ENCODE measurements around the gene TMEM200A. TPM values are rescaled to one million over a fixed set of nuclear protein-coding genes. Genes with fewer than 3 reads are reported as not detected.

The TMEM200A gene
- total RNA-seq (2021) (not detected in 2 replicates), Bru-seq, nascent RNA (percentile 7 among the genes with signal in this experiment), BruChase-seq, experiment 1, labeled RNA remaining after a 2-hour chase (not detected), BruChase-seq, experiment 2, labeled RNA remaining after a 6-hour chase (percentile 5 among the genes with signal in this experiment)
- long read RNA-seq, result 0 reads

DNA sequence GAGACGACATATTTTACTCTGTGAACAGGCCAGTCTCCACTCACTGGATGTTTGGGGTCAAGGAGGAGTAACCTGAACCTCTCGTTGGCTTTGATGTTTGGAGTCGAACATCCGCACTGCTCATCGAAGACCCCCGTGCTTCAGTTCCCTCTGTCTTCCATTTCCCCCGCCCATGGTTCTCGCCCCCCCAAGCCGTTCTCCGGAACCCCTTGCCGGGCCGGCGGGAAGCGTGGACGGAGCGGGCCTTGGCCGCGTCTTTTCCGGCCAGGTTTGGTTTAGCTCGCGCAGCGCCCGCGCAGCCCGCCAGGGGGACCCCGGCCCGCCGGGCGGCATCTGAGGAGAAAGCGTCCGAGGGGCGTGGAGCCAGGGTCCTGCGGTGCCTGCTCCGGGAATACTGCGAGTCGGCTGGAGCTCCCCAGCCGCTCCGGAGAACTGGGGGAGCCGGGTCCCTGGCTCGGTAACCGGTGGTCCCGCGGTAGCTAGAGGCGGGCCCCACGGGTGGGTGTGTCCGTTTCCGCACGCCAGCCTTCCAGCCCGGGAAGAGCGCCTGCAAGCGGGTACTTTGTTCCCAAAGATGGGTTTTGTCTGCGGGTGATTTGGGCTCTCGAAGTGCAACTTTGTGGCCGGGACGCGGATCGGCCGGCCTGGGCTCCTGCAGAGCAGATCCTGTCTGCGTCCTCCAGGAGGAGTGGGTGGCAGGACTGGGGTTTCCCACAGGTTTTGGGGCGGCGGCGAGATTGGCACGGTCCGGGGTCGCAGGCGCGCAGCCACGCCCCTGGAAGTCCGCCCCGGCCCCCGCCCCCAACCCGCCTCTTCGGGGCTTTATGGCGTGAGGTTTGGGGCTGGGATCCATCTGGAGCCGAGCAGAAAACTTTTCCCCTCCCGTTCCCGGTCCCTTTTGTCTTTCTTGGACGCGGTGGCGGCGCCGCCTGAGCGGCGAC is at the start of gene TMEM200A:
Gene TMEM200A (plus strand): TSS at position 852 of the 941 bp plus-strand sequence. CDS start 74,406 bp downstream, outside the sequence.
- no peaks in the 10 kb centered on the region for H3K9me3 ChIP-seq (ENCODE audit: insufficient read depth, low read depth)
- no peak for TF ChIP-seq EZH2 (IDR thresholded peaks at IDR 0.05; ENCODE audit: low read depth)
- TF ChIP-seq, protein P1, sequence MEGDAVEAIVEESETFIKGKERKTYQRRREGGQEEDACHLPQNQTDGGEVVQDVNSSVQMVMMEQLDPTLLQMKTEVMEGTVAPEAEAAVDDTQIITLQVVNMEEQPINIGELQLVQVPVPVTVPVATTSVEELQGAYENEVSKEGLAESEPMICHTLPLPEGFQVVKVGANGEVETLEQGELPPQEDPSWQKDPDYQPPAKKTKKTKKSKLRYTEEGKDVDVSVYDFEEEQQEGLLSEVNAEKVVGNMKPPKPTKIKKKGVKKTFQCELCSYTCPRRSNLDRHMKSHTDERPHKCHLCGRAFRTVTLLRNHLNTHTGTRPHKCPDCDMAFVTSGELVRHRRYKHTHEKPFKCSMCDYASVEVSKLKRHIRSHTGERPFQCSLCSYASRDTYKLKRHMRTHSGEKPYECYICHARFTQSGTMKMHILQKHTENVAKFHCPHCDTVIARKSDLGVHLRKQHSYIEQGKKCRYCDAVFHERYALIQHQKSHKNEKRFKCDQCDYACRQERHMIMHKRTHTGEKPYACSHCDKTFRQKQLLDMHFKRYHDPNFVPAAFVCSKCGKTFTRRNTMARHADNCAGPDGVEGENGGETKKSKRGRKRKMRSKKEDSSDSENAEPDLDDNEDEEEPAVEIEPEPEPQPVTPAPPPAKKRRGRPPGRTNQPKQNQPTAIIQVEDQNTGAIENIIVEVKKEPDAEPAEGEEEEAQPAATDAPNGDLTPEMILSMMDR (conservative IDR thresholded peaks at IDR 0.05), result no peak
- no peaks in the 10 kb centered on the region for H3K79me2 ChIP-seq (ENCODE audit: low read depth)
- POLR2A ChIA-PET (ENCODE audit: unreplicated experiment), result no interaction called here
- no TSS peak for BruUV-seq (replicated peaks)
- no peak within 1 kb of the TSS for H3K27ac ChIP-seq
- H3K9me2 ChIP-seq (ENCODE audit: insufficient read depth), result no peaks in the 10 kb centered on the region
- peak in 1 of 2 experiments; percentile 33 for DNase-seq
- no peaks in the 10 kb centered on the region for H4K20me1 ChIP-seq (ENCODE audit: insufficient read depth)
- H3K4me1 ChIP-seq (replicated peaks; ENCODE audit: insufficient read depth), result no peaks in the 10 kb centered on the region
- no peaks in the 10 kb centered on the region for H3F3A ChIP-seq (ENCODE audit: insufficient read depth, low read depth)
- H2AFZ ChIP-seq, result no peak within 1 kb of the TSS
- no peak within 1 kb of the TSS for H3K4me2 ChIP-seq
- no peak within 1 kb of the TSS for H3K4me3 ChIP-seq
- H3K36me3 ChIP-seq (ENCODE audit: low read depth), result no peaks in the 10 kb centered on the region
- intact Hi-C loops (cut with micrococcal nuclease; ENCODE audit: unreplicated experiment), result no loop called here
- H3K27me3 ChIP-seq (ENCODE audit: insufficient read depth, low read depth), result peaks cover 19% of the 10 kb centered on the region
- CTCF ChIA-PET, result no interaction called here

DNA sequence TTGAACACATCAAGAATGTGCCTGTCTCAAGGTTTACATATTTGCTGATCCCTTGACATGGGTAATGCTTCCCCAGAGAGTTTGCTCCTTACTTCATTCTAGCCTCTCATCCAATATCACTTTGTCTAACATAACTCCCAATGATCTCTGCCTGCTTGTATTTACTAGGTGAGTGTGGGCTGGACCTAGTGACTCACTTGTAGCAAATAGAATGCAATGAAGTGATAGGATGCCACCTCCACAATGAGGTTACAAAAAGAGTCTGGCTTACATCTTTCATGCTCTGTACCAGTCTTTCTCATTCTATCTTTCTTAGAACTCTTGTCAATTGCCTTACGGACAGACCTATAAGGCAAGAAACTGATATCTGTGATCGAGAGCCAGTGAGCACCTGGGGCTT is 44.9 kb upstream of the TMEM200A start:
- no peak for TF ChIP-seq EZH2 (IDR thresholded peaks at IDR 0.05; ENCODE audit: low read depth)
- TF ChIP-seq, protein P1 (conservative IDR thresholded peaks at IDR 0.05), result no peak

DNA sequence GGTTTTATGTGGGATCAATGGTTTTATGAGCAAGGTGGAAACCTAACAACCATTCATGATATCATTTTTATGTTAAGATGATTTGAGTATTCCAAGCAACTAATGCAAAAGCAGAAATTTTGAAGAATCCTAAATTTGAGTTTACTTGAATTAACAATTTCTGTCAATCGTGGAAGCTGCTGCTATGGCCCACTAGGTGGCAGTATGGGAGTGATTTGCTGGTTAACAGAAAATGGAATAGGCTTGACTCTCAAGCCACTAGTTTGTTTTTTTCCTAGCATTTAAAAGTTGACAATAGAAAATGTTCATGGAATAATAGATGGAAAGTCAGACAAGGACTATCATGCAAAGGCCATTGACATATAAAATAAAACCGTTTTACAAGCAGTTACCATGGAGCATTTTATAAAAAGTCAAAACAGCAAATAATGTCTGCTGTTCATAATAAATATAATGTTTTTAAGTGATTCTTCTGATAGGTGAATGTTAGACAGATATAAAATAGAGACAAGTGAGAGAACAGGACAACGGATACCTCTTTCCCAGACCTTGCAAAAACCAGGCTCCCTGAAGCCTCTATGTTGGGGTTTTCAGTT is 43.0 kb upstream of the TMEM200A start:
- Histone ChIP-seq H3K4me1 (replicated peaks; ENCODE audit: insufficient read depth) (no peaks in the 10 kb centered on the region), H3K4me3 (no peak overlapping the region), H3K36me3 (ENCODE audit: low read depth) (no peaks in the 10 kb centered on the region), H3F3A (ENCODE audit: insufficient read depth, low read depth) (no peaks in the 10 kb centered on the region), H4K20me1 (ENCODE audit: insufficient read depth) (no peaks in the 10 kb centered on the region), H3K9me2 (ENCODE audit: insufficient read depth) (no peaks in the 10 kb centered on the region), H3K79me2 (ENCODE audit: low read depth) (no peaks in the 10 kb centered on the region), H3K9me3 (ENCODE audit: insufficient read depth, low read depth) (no peaks in the 10 kb centered on the region), H3K27me3 (ENCODE audit: insufficient read depth, low read depth) (no peaks in the 10 kb centered on the region), H3K4me2 (no peak overlapping the region), H2AFZ (no peak overlapping the region), H3K27ac (no peak overlapping the region)
- intact Hi-C loops (cut with micrococcal nuclease; ENCODE audit: unreplicated experiment), result loop anchor here (1.0 to 10.0 kb wide), 4 partner anchors 376 to 550 kb away; no protein-coding TSS in a partner anchor
- peak; percentile 18 to 42 for DNase-seq
- POLR2A ChIA-PET (ENCODE audit: unreplicated experiment), result no interaction called here
- BruUV-seq (replicated peaks), result no TSS peak
- TF ChIP-seq, protein P1 (conservative IDR thresholded peaks at IDR 0.05), result peak; percentile 95
- TF ChIP-seq EZH2 (IDR thresholded peaks at IDR 0.05; ENCODE audit: low read depth), result no peak
- CTCF ChIA-PET, result no interaction called here

More for the DNA sequence above, 44.9 kb upstream of the TMEM200A start:
- POLR2A ChIA-PET (ENCODE audit: unreplicated experiment), result no interaction called here
- Histone ChIP-seq H3K4me2 (no peak overlapping the region), H2AFZ (no peak overlapping the region), H3K4me3 (no peak overlapping the region), H3K79me2 (ENCODE audit: low read depth) (no peaks in the 10 kb centered on the region), H3F3A (ENCODE audit: insufficient read depth, low read depth) (no peaks in the 10 kb centered on the region), H3K4me1 (replicated peaks; ENCODE audit: insufficient read depth) (no peaks in the 10 kb centered on the region), H3K27ac (no peak overlapping the region), H3K9me2 (ENCODE audit: insufficient read depth) (no peaks in the 10 kb centered on the region), H4K20me1 (ENCODE audit: insufficient read depth) (no peaks in the 10 kb centered on the region), H3K36me3 (ENCODE audit: low read depth) (no peaks in the 10 kb centered on the region), H3K9me3 (ENCODE audit: insufficient read depth, low read depth) (no peaks in the 10 kb centered on the region), H3K27me3 (ENCODE audit: insufficient read depth, low read depth) (no peaks in the 10 kb centered on the region)
- CTCF ChIA-PET, result no interaction called here
- intact Hi-C loops (cut with micrococcal nuclease; ENCODE audit: unreplicated experiment), result loop anchor here (5.0 to 10.0 kb wide), 2 partner anchors 444 to 551 kb away; no protein-coding TSS in a partner anchor
- BruUV-seq (replicated peaks), result no TSS peak
- no peak for DNase-seq
